Measurements from ENCODE around the gene IRF2BP2.

- TF ChIP-seq POLR2AphosphoS5 (IDR thresholded peaks at IDR 0.05; ENCODE audit: borderline replicate concordance, low read depth, low read length) (no peak), EZH2 (IDR thresholded peaks at IDR 0.05) (no peak)
Measured at GRCh38 chr1:234629026-234629425, 19.0 kb upstream of the IRF2BP2 start.

Measured in SK-N-MC (cell line).